ENCODE data around the gene SLC7A6. TPM values are rescaled to one million over a fixed set of nuclear protein-coding genes. Genes with fewer than 3 reads are reported as not detected.

SLC7A6 gene
- total RNA-seq, 2 experiments from 2014 or later, result 53.1 to 79.5 TPM

DNA sequence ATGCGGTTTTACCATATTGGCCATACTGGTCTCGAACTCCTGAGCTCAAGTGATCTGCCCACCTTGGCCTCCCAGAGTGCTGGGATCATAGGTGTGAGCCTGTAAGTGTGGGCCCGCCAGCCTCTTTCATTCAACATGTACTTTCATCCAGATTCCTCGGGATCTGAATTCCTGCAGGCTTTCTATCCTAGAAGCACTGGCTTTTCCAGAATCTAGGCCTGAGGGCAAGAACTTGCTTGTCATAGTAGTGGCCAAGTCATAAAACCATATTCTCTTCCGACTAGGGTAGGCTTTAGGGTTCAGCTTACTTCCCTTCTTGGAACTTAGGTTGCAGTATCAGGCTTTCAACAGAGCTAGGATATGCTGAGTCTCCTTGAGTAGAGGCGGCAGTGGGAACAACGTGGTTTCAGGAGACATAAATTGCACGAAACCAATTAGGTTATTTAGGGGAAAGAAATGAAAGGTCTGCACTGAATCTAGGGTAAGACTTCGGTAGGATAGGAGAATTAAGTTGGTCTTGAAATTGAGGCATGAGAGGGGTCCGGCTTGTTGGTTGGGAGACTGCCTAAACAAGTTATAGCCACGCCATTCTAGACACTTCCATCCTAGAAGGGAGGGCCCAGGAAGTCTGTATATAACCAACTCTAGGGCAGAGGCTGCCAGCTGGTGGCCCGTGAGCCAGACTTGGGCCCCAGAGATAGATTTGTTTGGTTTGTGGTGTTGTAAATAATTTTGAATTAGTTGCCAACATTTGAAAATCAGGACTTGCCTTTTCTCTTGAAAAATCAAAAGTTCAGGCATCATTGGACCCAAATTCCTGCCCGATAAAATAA is 15.6 kb downstream of the SLC7A6 start:
- H3K79me2 ChIP-seq (ENCODE audit: insufficient read depth, low read depth, low read length), result peaks cover 48% of the 10 kb centered on the region
- DNase-seq (ENCODE audit: low spot score), result peak; percentile 59
- no peaks in the 10 kb centered on the region for H3K9me3 ChIP-seq (ENCODE audit: low read length)
- H4K20me1 ChIP-seq (ENCODE audit: insufficient read depth, low read length), result no peaks in the 10 kb centered on the region
- CTCF ChIA-PET (ENCODE audit: unreplicated experiment), result interaction anchor here (0.7 kb wide), 1 partner anchor 23 kb away, joined by 3 read pairs; no protein-coding TSS in a partner anchor
- TF ChIP-seq EZH2phosphoT487 (IDR thresholded peaks at IDR 0.05; ENCODE audit: borderline replicate concordance, low read depth, low read length), result no peak
- peak; percentile 30; the same call in 1 of the 2 replicates for TF ChIP-seq CTCF (conservative IDR thresholded peaks at IDR 0.05; ENCODE audit: low read length)
- BruUV-seq (replicated peaks), result no TSS peak
- H3K27ac ChIP-seq (ENCODE audit: low read depth, low read length, poor library complexity, severe bottlenecking), result peak overlapping the region; percentile 97
- H2AFZ ChIP-seq (ENCODE audit: low read length), result no peak overlapping the region
- H3K4me2 ChIP-seq (ENCODE audit: low read length), result peak overlapping the region; percentile 91
- intact Hi-C loops (cut with micrococcal nuclease; ENCODE audit: unreplicated experiment), result no loop called here
- H3K36me3 ChIP-seq (ENCODE audit: insufficient read depth, low read length), result peaks cover 54% of the 10 kb centered on the region
- peaks cover 75% of the 10 kb centered on the region for H3K4me1 ChIP-seq (ENCODE audit: insufficient read depth, low read length, poor library complexity, severe bottlenecking)
- no peaks in the 10 kb centered on the region for H3K9me2 ChIP-seq (ENCODE audit: insufficient read depth, low read length)
- H3K4me3 ChIP-seq (ENCODE audit: low read depth, low read length, poor library complexity, severe bottlenecking), result peak overlapping the region; percentile 44
- POLR2A ChIA-PET, result interaction anchor here (0.6 to 1.9 kb wide), 10 partner anchors 10 to 188 kb away, joined by 3 to 8 read pairs (median 4); partner anchors contain the start of genes PRMT7 and SLC7A6OS

- H3K4me3 ChIP-seq (ENCODE audit: low read depth, low read length, poor library complexity, severe bottlenecking), result peak overlapping the region; percentile 44
- no peaks in the 10 kb centered on the region for H4K20me1 ChIP-seq (ENCODE audit: insufficient read depth, low read length)
- peak overlapping the region; percentile 91 for H3K4me2 ChIP-seq (ENCODE audit: low read length)
- intact Hi-C loops (cut with micrococcal nuclease; ENCODE audit: unreplicated experiment), result no loop called here
- peaks cover 48% of the 10 kb centered on the region for H3K79me2 ChIP-seq (ENCODE audit: insufficient read depth, low read depth, low read length)
- ChIA-PET CTCF (ENCODE audit: unreplicated experiment) (no interaction called here), POLR2A (interaction anchor here (1.0 to 1.9 kb wide), 2 partner anchors 8 to 9 kb away, joined by 3 to 6 read pairs; no protein-coding TSS in a partner anchor)
- no peak overlapping the region for H2AFZ ChIP-seq (ENCODE audit: low read length)
- TF ChIP-seq CTCF (conservative IDR thresholded peaks at IDR 0.05; ENCODE audit: low read length) (no peak), EZH2phosphoT487 (IDR thresholded peaks at IDR 0.05; ENCODE audit: borderline replicate concordance, low read depth, low read length) (no peak)
- peaks cover 75% of the 10 kb centered on the region for H3K4me1 ChIP-seq (ENCODE audit: insufficient read depth, low read length, poor library complexity, severe bottlenecking)
- H3K9me3 ChIP-seq (ENCODE audit: low read length), result no peaks in the 10 kb centered on the region
- BruUV-seq (replicated peaks), result no TSS peak
- no peaks in the 10 kb centered on the region for H3K9me2 ChIP-seq (ENCODE audit: insufficient read depth, low read length)
- H3K27ac ChIP-seq (ENCODE audit: low read depth, low read length, poor library complexity, severe bottlenecking), result peak overlapping the region; percentile 97
- DNase-seq (ENCODE audit: low spot score), result no peak
- H3K36me3 ChIP-seq (ENCODE audit: insufficient read depth, low read length), result peaks cover 48% of the 10 kb centered on the region
Measured at GRCh38 chr16:68281368-68282063, 17.2 kb downstream of the SLC7A6 start.

Measured in OCI-LY7 (cell line).